Testis (tissue), 2 donors: ENCODE data around the gene NAV3.

Source experiments
- CTCF ChIP-seq, 3 experiments: fragments of 450-650 bp in 2 of 3; fragments of 200-600 bp in 1 of 3; sonication (generic) in 1 of 3; IDR thresholded peaks; one replicate each; pipeline ENCODE4 v1.5.1; 2016 to 2019; ENCODE audit warnings: antibody characterized with exemption in 3 of 3, mild to moderate bottlenecking in 2 of 3, moderate library complexity in 1 of 3
- POLR2A ChIP-seq: fragments of 450-650 bp; IDR thresholded peaks from one replicate; pipeline ENCODE4 v1.6.1; 2017; ENCODE audit warnings: antibody characterized with exemption, mild to moderate bottlenecking, moderate library complexity

- TF ChIP-seq CTCF (IDR thresholded peaks at IDR 0.05), result no peak
- no peak for TF ChIP-seq POLR2A
Observed at GRCh38 chr12:77963576-77964178, 133.0 kb downstream of the NAV3 start.
